ENCODE data around the gene MACROD2. TPM values are rescaled to one million over a fixed set of nuclear protein-coding genes. Genes with fewer than 3 reads are reported as not detected.

The MACROD2 gene
- total RNA-seq, 1 donor from 2014 or later, result 3.5 TPM

DNA sequence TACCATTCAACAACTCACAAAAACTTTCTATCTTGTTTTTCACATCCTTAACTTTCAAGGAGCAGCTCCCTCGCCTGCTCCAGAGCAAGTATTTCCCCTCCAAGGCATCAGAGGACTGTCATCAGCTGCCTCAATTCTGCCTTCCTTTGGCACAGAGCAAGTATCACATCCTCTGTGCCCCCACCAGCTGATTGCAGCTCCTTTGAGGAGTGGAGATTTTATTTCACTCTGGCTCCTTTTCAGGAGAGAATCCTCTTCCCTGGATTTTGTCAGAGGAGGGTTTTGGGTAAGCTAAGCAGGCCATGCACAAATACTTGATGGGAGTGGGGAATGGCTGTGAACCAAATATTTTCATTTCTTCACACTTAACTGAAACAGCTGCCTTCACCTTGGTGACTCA is 952.6 kb downstream of the MACROD2 start:
- H3K4me3 ChIP-seq, result no peak overlapping the region
- H3K36me3 ChIP-seq, result no peaks in the 10 kb centered on the region
- intact Hi-C loops (cut with DNase I), result no loop called here
- no peaks in the 10 kb centered on the region for H3K4me1 ChIP-seq
- no peaks in the 10 kb centered on the region for H3K27me3 ChIP-seq
- TF ChIP-seq, protein P1, sequence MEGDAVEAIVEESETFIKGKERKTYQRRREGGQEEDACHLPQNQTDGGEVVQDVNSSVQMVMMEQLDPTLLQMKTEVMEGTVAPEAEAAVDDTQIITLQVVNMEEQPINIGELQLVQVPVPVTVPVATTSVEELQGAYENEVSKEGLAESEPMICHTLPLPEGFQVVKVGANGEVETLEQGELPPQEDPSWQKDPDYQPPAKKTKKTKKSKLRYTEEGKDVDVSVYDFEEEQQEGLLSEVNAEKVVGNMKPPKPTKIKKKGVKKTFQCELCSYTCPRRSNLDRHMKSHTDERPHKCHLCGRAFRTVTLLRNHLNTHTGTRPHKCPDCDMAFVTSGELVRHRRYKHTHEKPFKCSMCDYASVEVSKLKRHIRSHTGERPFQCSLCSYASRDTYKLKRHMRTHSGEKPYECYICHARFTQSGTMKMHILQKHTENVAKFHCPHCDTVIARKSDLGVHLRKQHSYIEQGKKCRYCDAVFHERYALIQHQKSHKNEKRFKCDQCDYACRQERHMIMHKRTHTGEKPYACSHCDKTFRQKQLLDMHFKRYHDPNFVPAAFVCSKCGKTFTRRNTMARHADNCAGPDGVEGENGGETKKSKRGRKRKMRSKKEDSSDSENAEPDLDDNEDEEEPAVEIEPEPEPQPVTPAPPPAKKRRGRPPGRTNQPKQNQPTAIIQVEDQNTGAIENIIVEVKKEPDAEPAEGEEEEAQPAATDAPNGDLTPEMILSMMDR (IDR thresholded peaks at IDR 0.05), result no peak
- no peak for DNase-seq (ENCODE audit: low spot score in 2 of 2)
- no peak overlapping the region for H3K27ac ChIP-seq
- H3K9me3 ChIP-seq, result no peaks in the 10 kb centered on the region

DNA sequence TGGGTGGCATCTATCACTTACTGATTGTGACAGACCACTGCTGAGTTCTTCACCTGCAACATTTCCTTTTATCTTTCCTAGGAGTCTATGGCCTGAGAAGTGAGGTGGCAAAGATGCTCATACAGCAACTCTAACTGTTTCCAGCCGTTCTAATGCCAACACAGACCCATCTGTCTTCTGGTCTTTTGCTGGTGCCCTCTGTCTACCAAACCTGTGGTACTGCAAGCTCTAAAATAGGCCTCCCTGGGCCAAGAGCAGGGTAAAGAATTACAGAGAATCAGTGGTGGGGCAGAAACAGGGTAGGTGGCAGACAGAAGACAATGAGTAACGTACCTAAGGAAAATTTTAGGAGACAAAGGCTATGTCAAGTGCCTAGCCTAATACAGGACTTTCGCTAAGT is 953.1 kb downstream of the MACROD2 start:
- Histone ChIP-seq H3K27me3 (no peaks in the 10 kb centered on the region), H3K27ac (no peak overlapping the region), H3K9me3 (no peaks in the 10 kb centered on the region), H3K36me3 (no peaks in the 10 kb centered on the region), H3K4me1 (no peaks in the 10 kb centered on the region), H3K4me3 (no peak overlapping the region)
- no peak for DNase-seq (ENCODE audit: low spot score in 2 of 2)
- intact Hi-C loops (cut with DNase I), result no loop called here
- TF ChIP-seq, protein P1 (IDR thresholded peaks at IDR 0.05), result no peak

DNA sequence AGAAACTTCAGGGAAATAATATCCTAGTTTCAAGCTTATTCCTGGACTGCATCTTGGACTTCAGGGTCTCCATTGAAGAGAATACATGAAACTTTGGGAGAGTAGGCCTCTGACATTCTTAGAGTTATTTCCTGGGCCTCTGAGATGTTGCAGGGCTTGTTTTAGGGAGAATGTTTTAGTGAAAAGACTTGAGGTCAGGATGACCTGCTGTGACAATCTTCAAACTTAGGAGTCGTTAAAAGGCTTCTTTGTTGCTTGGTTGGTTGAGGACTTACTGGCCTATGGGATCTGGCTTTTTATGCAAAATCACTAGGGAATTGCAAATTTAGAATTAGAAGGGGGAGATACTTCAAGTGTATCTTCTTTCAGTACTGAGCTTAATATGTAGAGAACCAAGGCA is 955.3 kb downstream of the MACROD2 start:
- Histone ChIP-seq H3K9me3 (no peaks in the 10 kb centered on the region), H3K4me3 (no peak overlapping the region), H3K27me3 (no peaks in the 10 kb centered on the region), H3K36me3 (no peaks in the 10 kb centered on the region), H3K4me1 (no peaks in the 10 kb centered on the region), H3K27ac (no peak overlapping the region)
- intact Hi-C loops (cut with DNase I), result no loop called here
- TF ChIP-seq, protein P1 (IDR thresholded peaks at IDR 0.05), result no peak
- no peak for DNase-seq (ENCODE audit: low spot score in 2 of 2)

DNA sequence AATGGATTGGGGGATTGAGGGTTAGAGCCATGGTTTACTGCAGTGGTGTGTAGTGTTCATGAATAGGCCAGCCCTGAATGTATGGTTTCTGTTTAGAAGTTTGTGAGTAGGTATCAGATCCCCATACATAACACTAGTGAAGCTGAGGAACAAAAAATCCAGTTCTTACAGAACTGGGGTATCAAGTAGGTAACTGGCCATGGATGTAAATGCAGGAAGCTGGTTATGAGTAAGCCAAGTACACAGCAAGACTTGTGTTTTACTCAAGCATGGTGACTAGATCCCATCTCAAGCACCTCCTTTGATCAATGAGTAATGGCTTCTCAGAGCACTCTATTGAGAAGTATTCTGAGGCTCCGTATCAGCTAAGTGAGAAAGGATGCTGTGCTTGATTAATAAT is 955.8 kb downstream of the MACROD2 start:
- Histone ChIP-seq H3K4me1 (no peaks in the 10 kb centered on the region), H3K4me3 (no peak overlapping the region), H3K9me3 (no peaks in the 10 kb centered on the region), H3K27ac (no peak overlapping the region), H3K36me3 (no peaks in the 10 kb centered on the region), H3K27me3 (no peaks in the 10 kb centered on the region)
- TF ChIP-seq, protein P1 (IDR thresholded peaks at IDR 0.05), result no peak
- intact Hi-C loops (cut with DNase I), result no loop called here
- no peak for DNase-seq (ENCODE audit: low spot score in 2 of 2)

DNA sequence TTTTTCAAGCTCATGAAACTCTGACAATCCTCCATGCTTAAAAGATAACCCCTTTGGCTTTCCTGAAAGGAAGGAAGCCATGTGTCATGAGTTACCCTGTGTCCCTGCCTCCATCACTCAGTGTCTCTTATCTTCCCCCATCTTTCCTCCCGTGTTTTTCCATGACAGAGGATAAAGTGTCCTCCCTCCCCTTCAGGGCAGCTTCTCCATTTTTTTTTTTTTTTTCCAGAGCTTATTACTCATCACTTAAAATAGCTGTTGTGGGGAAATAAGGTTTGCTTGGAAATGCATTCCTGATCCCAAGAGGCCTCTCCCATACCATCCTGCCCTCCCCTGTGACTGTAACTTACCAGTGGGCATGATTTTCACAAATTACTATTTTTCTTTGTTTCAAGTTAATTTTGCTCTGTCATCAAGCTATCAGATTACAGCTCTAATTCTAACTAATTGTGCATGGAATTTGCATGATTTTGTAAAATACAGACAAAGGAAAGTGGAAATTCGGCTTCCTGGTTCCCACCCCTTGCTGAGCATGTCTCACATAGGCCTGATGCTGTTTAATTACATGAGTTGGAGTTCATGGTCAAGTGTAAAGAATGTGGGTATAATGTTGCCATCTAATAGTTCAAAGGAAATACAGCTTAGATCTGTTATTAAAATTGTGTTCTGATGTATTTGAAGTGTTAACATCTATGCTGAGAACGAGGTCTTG is 956.5 kb downstream of the MACROD2 start:
- no peaks in the 10 kb centered on the region for H3K9me3 ChIP-seq
- H3K4me3 ChIP-seq, result no peak overlapping the region
- DNase-seq (ENCODE audit: low spot score in 2 of 2), result no peak
- TF ChIP-seq, protein P1 (IDR thresholded peaks at IDR 0.05), result no peak
- intact Hi-C loops (cut with DNase I), result no loop called here
- H3K4me1 ChIP-seq, result no peaks in the 10 kb centered on the region
- no peak overlapping the region for H3K27ac ChIP-seq
- no peaks in the 10 kb centered on the region for H3K27me3 ChIP-seq
- H3K36me3 ChIP-seq, result no peaks in the 10 kb centered on the region

DNA sequence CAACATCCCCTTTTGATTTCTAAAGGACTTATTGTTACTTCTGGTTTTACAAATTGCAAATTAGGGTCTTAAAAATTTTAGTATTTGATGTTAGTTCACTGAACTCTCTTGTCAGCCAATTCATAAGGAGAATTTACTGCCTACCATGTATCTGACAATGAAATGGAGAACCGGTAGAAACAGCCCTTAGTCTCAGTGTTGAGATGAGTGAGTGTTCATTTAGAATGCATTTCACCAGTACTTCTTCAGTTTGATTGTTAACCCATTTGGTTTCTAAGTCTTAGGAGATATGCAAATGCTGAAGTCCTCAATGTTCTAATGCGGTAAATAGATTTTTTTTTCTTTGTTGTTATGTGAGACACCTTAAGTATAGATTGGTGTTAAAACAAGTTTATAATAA is 958.4 kb downstream of the MACROD2 start:
- Histone ChIP-seq H3K9me3 (no peaks in the 10 kb centered on the region), H3K4me3 (no peak overlapping the region), H3K27ac (no peak overlapping the region), H3K4me1 (no peaks in the 10 kb centered on the region), H3K36me3 (no peaks in the 10 kb centered on the region), H3K27me3 (no peaks in the 10 kb centered on the region)
- TF ChIP-seq, protein P1 (IDR thresholded peaks at IDR 0.05), result no peak
- no peak for DNase-seq (ENCODE audit: low spot score in 2 of 2)
- intact Hi-C loops (cut with DNase I), result no loop called here
